ENCODE results near the gene DNAH2.

The DNAH2 gene

GRCh38 chr17:7836596-7837407 is 119.3 kb downstream of the DNAH2 start (continued):
- peak; percentile 97 for TF ChIP-seq PRDM10 (tag by site-specific recombination; IDR thresholded peaks at IDR 0.05)
- TF ChIP-seq KLF17 (tag by site-specific recombination; IDR thresholded peaks at IDR 0.05) = peak; percentile 100
- TF ChIP-seq ZNF391 (tag by site-specific recombination; IDR thresholded peaks at IDR 0.05; ENCODE audit: borderline replicate concordance, low read depth) = peak; percentile 99
- TF ChIP-seq ZNF596 (tag by site-specific recombination; IDR thresholded peaks at IDR 0.05) = peak; percentile 72
- TF ChIP-seq ZNF514 (tag by site-specific recombination; IDR thresholded peaks at IDR 0.05) = no peak
- peak; percentile 99 for TF ChIP-seq ZSCAN30 (tag by site-specific recombination; IDR thresholded peaks at IDR 0.05)
- TF ChIP-seq ZBTB10 (tag by site-specific recombination; IDR thresholded peaks at IDR 0.05) = peak; percentile 98
- TF ChIP-seq PRDM1 (tag by site-specific recombination; IDR thresholded peaks at IDR 0.05) = peak; percentile 15; the same call in 1 of the 2 replicates
- TF ChIP-seq SP3 (tag by site-specific recombination; IDR thresholded peaks at IDR 0.05) = peak; percentile 99
- no peak for TF ChIP-seq ZNF837 (tag by site-specific recombination; IDR thresholded peaks at IDR 0.05)
- TF ChIP-seq ZNF121 (tag by site-specific recombination; IDR thresholded peaks at IDR 0.05) = no peak; the same call in 1 of the 2 replicates
- no peak for TF ChIP-seq ZNF776 (tag by site-specific recombination; IDR thresholded peaks at IDR 0.05; ENCODE audit: borderline replicate concordance)
- TF ChIP-seq KLF7 (tag by site-specific recombination; IDR thresholded peaks at IDR 0.05; ENCODE audit: borderline replicate concordance) = peak; percentile 100
- no peak for TF ChIP-seq ZNF362 (tag by site-specific recombination; IDR thresholded peaks at IDR 0.05)
- no peak for TF ChIP-seq ZNF23 (tag by site-specific recombination; IDR thresholded peaks at IDR 0.05; ENCODE audit: borderline replicate concordance)
- TF ChIP-seq ZBTB21 (tag by site-specific recombination; IDR thresholded peaks at IDR 0.05) = peak; percentile 97
- no peak for TF ChIP-seq ZNF202 (tag by site-specific recombination; IDR thresholded peaks at IDR 0.05; ENCODE audit: borderline replicate concordance)
- peak; percentile 60; the same call in 1 of the 2 replicates for TF ChIP-seq PRDM6 (tag by site-specific recombination; IDR thresholded peaks at IDR 0.05)
- peak; percentile 99 for TF ChIP-seq ZNF148 (tag by site-specific recombination; IDR thresholded peaks at IDR 0.05; ENCODE audit: borderline replicate concordance)
- TF ChIP-seq ZNF416 (tag by site-specific recombination; IDR thresholded peaks at IDR 0.05) = no peak
- TF ChIP-seq IKZF3 (tag by site-specific recombination; IDR thresholded peaks at IDR 0.05) = peak; percentile 99
- peak; percentile 88 for TF ChIP-seq ZNF366 (tag by site-specific recombination; conservative IDR thresholded peaks at IDR 0.05)
- peak; percentile 90 for TF ChIP-seq ZNF600 (tag by site-specific recombination; IDR thresholded peaks at IDR 0.05)
- peak; percentile 89 for TF ChIP-seq ZNF843 (tag by site-specific recombination; IDR thresholded peaks at IDR 0.05)
- TF ChIP-seq SETDB1 (IDR thresholded peaks at IDR 0.05; ENCODE audit: insufficient read length, low read length) = no peak
- peak; percentile 99 for TF ChIP-seq ZSCAN23 (tag by site-specific recombination; IDR thresholded peaks at IDR 0.05)

All from HEK293 (cell line).